Epithelial cell of esophagus (primary cell): ENCODE results near the gene TMEM132C.

Experiments used
- DNase-seq: peaks from one replicate; pipeline ENCODE4 v3.0.0; 2010; ENCODE audit warnings: low read depth
- H3K4me3 ChIP-seq: 2 replicates; pipeline ENCODE4 v1.5.1; 2011; ENCODE audit warnings: mild to moderate bottlenecking, low read length, control low read depth
- TF ChIP-seq, protein P1 (sequence below): IDR thresholded peaks from 2 replicates; pipeline ENCODE4 v1.5.1; 2011; ENCODE audit warnings: low read depth, mild to moderate bottlenecking, low read length, control low read depth, inconsistent platforms; ENCODE audit not compliant: insufficient read depth; ENCODE audit errors: missing control alignments

Gene TMEM132C

DNA sequence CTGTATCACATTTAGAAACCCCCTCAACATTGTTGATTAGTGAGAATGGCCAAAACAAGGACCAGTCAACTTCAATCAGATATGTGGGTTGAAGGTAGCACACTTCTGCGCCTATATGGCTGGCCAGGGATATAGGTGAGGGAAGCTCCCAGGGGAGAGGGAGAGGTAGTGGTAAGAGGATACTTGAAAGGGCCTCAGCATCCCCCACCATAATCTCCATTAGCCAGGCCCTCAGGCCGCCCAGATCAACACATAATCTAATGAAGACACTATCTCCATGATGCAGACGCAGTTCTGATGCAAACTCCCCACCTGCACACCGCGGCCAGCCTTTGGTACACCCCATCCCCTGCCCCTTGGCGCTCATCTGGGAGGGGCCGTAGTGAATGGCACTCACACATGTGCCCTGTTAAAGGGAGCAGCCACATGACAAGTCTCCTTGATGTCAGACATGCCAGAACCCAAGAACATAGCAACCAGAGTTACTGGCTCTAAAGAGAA lies 158.0 kb downstream of the TMEM132C start:
- no peak overlapping the region for H3K4me3 ChIP-seq
- DNase-seq: no peak
- TF ChIP-seq, protein P1, sequence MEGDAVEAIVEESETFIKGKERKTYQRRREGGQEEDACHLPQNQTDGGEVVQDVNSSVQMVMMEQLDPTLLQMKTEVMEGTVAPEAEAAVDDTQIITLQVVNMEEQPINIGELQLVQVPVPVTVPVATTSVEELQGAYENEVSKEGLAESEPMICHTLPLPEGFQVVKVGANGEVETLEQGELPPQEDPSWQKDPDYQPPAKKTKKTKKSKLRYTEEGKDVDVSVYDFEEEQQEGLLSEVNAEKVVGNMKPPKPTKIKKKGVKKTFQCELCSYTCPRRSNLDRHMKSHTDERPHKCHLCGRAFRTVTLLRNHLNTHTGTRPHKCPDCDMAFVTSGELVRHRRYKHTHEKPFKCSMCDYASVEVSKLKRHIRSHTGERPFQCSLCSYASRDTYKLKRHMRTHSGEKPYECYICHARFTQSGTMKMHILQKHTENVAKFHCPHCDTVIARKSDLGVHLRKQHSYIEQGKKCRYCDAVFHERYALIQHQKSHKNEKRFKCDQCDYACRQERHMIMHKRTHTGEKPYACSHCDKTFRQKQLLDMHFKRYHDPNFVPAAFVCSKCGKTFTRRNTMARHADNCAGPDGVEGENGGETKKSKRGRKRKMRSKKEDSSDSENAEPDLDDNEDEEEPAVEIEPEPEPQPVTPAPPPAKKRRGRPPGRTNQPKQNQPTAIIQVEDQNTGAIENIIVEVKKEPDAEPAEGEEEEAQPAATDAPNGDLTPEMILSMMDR: no peak

DNA sequence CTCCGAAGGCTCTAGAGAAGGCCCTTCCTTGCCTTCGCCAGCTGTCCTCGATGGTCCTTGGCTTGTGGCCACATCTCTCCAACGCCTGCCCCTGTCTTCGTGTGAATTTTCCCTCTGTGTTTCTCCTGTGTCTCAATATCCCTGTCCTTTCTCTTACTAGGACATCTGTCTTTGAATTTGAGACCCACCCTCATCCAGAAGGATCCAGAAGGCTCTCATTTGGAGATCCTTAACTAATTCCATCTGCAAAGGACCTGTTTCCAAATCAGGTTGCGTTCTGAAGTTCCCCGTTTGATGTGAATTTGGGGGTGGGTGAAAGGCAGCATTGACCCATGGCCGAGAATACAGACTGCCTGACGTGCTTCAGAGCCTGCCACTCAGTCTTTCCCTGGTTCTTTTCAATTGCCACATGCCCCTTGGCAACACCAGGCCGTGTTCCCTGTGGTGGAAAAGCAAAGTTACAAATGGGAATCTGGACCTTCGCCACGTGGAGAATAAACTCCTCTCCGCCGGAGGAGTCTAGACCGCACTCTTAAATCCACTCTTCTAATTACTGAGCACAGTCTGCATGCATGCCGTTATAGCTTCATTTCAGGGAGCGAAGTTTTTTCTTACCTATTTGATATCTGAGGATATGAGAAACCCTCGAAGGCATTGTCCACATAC lies 158.8 kb downstream of the TMEM132C start:
- DNase-seq: no peak
- TF ChIP-seq, protein P1: no peak
- H3K4me3 ChIP-seq: no peak overlapping the region

DNA sequence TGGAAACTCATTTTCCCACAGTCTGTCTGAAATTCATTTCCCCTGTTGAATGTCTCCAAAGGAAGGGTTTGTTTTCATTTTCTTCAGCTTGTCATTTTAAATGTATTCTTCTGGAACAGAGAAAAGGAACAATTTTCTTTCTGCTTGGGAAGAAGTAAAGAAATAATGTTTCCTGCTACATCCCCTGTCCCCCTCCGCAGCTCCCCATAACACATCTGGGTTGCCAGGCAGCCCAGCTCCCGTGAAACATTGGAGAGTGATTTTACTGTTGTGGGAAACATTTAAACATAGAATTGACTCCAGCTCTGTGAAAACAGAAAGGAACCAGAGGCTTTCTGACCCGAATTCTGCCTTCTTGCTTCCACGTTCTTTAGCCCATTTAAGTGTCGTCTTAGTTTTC lies 159.5 kb downstream of the TMEM132C start:
- TF ChIP-seq, protein P1: no peak
- DNase-seq: no peak
- no peak overlapping the region for H3K4me3 ChIP-seq

DNA sequence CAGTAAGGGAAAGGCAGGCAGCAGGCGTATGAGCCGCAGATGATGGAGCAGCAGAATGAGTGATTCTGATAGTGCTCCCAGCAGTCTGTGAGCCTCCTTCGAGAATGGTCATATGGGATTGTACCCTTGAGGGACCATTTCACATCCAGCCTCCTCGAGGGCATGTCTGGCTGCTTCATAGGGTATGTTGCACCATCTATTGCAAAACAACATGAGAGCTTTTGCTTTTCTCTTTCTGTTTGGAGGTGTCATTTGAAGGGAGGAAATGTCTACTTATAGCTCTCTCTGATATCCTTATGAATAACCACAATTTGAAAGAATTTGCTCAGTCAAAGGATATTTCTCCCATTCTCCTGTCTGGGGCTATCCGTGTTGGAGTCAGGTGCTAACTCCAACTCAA lies 172.8 kb downstream of the TMEM132C start:
- TF ChIP-seq, protein P1: no peak
- DNase-seq: no peak
- H3K4me3 ChIP-seq: no peak overlapping the region

DNA sequence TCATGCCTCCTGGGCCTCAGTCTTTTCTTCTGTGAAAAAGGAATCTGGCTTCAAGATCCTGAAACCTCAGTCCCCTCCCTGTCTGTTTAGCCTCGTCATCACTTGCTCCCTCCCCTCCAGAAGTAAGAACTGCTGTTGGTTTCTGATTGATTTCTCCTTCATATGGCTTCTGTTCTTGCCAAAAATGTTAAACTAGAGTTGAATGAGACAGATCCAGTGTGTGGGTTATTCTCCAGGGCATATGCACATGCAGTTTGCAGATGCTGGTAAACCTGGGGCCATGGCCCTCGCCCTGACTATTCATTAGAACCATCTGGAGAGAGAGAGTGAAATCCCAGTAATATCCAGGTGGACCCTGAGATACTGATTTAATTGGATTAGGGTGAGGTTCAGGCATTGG lies 175.1 kb downstream of the TMEM132C start:
- H3K4me3 ChIP-seq: no peak overlapping the region
- TF ChIP-seq, protein P1: no peak
- no peak for DNase-seq

DNA sequence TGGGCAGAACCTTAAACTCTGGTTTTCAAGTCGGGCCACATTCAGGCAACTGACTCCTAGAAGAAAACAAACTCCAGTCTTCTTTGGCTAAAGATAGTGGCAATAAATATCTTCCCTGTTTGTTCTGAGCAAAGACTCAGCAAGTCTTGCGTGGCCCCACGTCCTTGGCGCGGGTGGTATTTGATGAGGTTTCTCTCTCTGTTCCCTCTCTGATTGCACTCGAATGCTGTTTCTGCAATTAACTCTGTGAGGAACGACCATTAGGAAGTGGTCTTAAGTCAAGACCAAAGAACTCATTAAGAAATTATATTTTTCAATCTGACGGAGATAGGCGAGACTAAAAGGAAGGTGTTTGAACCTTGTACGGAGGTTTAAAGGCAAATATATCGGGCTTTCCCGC lies 177.6 kb downstream of the TMEM132C start:
- TF ChIP-seq, protein P1: no peak
- DNase-seq: no peak
- no peak overlapping the region for H3K4me3 ChIP-seq
